Activated T-cell treated with anti-CD3 and anti-CD28 coated beads for 48 hours (primary cell): Measurements from ENCODE around the gene TSC22D2.
A peak's percentile ranks its signal among the peaks of the same experiment; 100 is the strongest.

Source experiments
- DNase-seq: peaks from one replicate; pipeline ENCODE4 v3.0.0-alpha.2; 2020; ENCODE audit warnings: low read depth

TSC22D2 gene

DNA sequence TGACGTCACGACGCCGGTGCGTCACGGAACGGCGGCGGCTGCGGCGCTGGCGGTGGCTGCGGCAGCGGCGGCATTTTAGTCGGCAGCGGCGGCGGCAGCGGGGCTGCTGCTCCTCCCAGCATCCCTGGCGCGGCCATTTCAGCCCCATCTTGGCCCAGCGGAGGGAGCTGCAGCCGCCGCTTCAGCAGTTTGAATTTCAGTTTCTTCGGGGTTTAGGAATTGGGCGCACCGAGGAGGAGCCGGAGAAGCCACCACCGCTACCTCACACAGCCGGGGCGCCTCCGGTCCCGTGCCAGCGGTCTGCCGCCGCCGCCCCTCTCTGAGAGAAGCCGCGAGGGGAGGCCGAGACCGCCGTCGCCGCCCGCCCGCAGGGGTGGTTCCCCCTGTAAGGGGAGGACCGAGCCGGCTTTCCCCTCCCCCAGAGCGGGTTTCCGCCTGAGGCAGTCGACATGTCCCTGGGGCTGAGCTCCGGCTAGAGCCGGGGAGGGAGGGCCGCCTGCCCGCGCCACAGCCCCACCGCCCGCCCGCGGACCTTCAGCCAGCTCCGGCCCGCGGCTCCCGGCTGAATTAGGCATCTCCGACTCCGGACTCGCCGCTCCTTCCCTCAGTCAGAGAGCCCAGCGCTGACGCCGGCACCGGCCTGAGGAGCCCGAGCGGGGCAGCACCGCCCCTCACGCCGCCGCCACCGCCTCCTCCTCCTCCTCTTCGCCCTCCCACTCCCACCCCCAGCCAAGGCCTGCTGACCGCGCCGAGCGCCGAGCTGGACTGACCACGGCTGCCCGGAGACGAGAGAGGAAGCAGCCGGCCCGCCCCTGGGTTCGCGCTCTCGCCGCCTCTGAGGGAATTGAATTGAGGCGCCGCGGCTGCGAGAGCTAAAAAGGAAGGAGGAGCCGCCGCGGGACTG, at the start of gene TSC22D2:
Gene TSC22D2, plus strand, starts transcription at position 78 of the 904 bp plus-strand sequence. CDS start 1,053 bp downstream, outside the sequence.
- DNase-seq = peak; percentile 95

GRCh38 chr3:150359381-150359780, 48.7 kb upstream of the TSC22D2 start:
- DNase-seq = no peak

GRCh38 chr3:150360966-150361365, 47.1 kb upstream of the TSC22D2 start:
- no peak for DNase-seq

DNA sequence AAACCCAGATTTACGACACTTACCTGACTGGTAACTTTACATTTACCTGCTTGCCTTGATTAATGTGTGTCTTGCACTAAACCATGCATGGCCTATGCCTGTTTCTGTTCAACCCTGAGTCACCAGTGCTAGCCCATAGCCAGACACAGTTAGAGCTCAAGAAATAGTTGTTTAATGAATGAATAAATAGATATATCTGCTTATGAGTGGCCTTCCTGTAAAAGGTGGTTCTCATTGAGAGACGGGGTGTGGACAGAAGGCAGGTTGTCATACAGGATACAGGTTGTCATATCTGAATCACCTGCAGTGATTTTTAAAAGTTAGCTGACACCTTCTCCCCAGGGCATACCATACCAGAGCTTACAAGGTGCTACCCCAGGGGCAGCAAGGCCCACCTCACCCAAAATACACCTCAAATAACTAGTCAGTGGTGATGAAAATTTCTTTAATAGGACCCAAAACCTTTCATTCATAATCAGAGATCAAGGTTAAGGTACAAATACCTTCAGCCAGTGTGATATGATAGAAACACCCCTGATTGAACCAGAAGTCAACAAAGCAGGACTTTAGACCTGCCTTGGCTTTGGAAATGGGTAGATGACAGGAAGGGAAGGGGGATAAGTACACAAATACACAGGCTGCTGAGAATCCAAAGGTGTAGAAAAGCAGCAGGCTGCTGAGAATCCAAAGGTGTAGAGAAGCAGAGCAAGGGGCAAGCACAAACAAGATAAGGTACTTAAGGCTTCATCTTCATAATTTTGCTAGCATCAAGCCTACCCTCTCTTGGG, 45.4 kb upstream of the TSC22D2 start:
- no peak for DNase-seq

- DNase-seq = no peak
Observed at GRCh38 chr3:150363420-150363819, 44.7 kb upstream of the TSC22D2 start.

- DNase-seq = no peak
Observed at GRCh38 chr3:150365132-150365604, 42.9 kb upstream of the TSC22D2 start.

DNA sequence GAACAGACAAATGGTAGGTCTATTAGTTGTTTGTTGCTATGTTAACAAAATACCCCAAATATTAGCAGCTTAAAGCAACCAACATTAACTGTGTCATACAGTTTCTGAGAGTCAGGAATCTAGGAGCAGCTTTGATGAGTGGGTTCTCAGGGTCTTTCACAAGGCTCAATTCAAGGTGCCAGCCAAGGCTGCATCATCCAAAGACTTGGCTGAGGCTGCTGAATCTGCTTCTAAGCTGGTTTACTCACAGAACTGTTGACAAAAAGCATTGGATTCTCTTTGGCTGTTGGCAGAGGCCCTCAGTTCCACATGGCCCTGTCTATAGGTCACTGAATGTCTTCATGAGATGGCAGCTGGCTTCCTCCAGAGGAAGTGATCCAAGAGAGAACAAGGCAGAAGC, 40.3 kb upstream of the TSC22D2 start:
- DNase-seq = no peak

DNA sequence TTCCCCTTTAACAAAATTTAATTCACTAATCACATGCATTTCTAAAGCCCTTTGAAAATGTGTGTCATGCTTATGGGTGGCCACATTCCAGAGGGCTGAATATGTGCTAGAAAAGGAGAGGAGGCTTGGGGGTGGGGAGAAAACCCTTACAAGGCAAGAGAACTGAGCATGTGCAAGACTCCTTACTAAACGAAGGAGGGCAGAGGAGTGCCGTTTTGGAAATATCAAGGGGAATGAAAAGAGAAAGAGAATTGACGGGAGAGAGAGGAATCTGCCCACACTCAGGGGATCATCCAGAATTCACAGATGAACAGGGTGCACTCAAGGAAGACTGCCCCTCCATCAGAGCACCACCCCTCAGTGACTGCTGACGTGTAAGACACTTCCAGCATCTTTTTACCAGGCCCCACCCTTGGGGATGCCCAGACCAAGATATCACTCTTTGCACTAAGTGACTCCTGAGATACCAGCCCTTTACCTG, 37.9 kb upstream of the TSC22D2 start:
- DNase-seq = no peak

DNA sequence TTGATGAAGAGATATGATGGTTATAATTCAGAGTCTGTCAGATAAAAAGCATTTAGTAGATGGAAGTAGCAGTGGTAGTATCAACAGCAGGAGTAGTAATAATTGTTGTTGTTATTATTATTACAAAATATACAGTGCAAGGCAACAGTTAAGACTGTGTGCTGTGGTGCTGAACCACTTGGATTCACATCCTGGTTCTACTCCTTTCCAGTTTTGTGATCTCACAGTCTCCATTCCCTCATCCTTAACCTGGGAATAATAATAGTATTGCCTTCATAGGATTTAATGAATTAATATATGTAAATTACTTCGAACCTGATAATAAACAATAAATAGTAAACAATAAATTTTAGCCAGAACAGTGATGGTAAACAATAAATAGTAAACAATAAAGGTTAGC, 37.1 kb upstream of the TSC22D2 start:
- no peak for DNase-seq

DNA sequence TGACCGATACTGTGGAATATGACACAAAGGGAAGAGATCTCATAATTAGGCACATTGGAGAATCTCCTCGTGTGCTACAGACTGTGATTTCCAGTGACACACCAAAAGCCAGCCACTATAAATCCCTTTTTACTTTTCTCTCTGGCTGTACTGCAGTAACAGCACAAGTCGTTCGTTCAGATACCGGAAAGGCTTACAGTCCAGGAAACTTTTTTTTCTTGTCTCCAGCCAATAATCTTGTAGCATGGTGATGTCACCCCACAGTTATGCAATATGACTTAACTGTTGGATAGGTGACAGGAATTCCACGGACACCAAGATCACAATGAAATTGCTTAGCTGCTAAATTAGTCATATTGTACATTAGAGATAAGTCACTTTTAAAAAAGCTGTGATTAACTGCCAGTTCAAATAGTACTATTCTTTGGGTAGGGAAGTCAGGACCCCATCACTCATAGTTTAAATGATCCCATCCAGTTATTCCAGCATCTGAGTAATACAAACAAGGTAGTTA, 36.3 kb upstream of the TSC22D2 start:
- DNase-seq = no peak

GRCh38 chr3:150372320-150372719, 35.8 kb upstream of the TSC22D2 start:
- DNase-seq = no peak

DNA sequence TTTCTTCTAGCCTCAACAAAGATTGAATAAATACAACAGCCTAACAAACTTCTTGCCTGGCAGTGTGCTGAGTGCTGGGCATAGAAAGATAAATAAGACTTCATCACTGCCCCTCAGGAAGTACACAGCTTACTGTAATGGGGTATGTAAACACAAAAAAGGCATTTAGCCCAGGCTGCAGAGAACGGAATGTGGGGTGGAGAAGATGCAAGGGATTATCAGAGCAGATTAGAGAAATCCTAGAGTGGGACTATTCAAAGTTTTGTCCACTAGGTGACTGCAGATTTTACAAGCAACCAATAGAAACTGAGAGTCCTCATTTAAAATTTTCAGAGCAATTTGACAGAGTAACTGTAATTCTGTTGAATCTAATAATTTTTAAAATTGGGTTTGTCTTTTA, 35.4 kb upstream of the TSC22D2 start:
- DNase-seq = no peak

- no peak for DNase-seq
Observed at GRCh38 chr3:150373234-150373875, 34.7 kb upstream of the TSC22D2 start.

- DNase-seq = no peak
Observed at GRCh38 chr3:150374975-150375374, 33.1 kb upstream of the TSC22D2 start.

DNA sequence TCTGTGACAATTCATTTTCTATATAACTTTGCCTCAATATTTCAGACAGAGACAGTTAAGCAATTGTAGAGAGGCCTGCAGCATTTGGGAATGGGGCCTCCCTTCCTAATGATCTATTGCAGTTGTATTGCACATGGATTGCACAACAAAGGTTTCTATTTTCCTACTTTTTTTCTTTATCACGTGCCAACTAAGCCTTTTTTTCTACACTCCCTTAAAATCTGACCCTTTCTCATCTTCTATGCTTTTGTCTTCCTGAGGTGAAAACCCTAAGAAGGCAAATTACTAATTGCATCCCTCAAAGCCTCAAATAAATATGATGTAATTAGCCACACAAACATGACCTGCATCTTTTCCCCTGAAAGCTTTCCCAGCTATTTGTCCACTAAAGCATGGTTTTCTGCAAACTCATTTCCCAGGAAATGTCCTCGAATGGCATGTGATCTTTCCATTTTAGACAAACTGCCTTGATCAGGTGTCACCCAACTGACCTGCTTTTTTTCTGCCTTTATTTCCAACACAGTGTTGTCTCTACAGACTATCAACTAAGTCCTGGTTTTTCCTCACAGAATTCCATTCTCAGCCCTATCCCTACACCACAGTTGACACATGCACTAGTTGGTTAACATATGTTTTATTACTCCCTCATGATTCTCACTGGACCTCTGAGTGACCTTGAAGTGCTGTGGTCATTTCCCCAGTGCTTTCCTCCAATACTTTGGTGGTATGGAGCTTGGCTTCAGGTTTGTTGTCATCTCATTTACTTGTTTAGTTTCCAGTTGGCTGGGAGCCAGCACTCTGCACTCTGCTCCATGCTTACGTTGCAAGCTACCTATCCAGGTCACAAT, 31.9 kb upstream of the TSC22D2 start:
- no peak for DNase-seq

- DNase-seq = no peak
Observed at GRCh38 chr3:150377601-150378300, 30.3 kb upstream of the TSC22D2 start.

DNA sequence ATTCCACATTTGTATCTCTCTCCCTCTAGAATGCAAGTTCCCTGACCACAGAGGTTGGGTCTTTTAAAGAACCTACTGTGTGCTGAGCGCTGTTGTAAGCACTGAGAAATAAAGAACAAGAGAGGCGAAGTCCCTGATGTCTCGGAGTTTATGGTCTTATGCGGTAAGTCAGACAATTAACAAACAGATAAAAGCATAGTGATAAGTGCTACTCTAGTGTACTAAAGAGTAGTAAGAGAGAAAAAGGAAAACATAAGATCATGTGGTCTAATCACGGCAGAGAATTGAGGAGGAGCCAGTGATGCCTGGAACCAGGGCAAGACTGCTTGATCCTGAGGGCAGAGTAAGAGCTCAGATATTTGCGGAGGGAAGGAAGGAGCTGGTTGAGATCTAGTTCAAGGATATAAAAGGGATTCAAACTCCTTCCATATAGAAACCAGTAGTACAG, 29.8 kb upstream of the TSC22D2 start:
- no peak for DNase-seq

GRCh38 chr3:150379469-150379868, 28.6 kb upstream of the TSC22D2 start:
- DNase-seq = no peak

- peak; percentile 32 for DNase-seq
Observed at GRCh38 chr3:150384296-150385212, 23.5 kb upstream of the TSC22D2 start.
